Skeletal muscle satellite cell (primary cell): ENCODE measurements around the gene ATP5PO.

Experiments used
- H3K27me3 ChIP-seq: 2 replicates; pipeline ENCODE4 v1.7.0; 2013; ENCODE audit warnings: low read length; ENCODE audit not compliant: control insufficient read depth, insufficient read depth
- H3K36me3 ChIP-seq: 2 replicates; pipeline ENCODE4 v1.7.0; 2013; ENCODE audit warnings: mild to moderate bottlenecking, control low read depth, low read length; ENCODE audit not compliant: insufficient read depth
- H3K4me1 ChIP-seq: 2 replicates; pipeline ENCODE4 v1.7.0; 2013; ENCODE audit warnings: low read length; ENCODE audit not compliant: control insufficient read depth, insufficient read depth
- H3K4me2 ChIP-seq: 2 replicates; pipeline ENCODE4 v1.7.0; 2013; ENCODE audit warnings: mild to moderate bottlenecking, low read length
- H3K4me3 ChIP-seq: 2 replicates; pipeline ENCODE4 v1.7.0; 2013; ENCODE audit warnings: low read length
- H3K9ac ChIP-seq: 2 replicates; pipeline ENCODE4 v1.7.0; 2013; ENCODE audit warnings: mild to moderate bottlenecking, low read depth, low read length, moderate library complexity
- H3K9me3 ChIP-seq: replicated peaks from 2 replicates; pipeline ENCODE4 v1.7.0; 2013; ENCODE audit warnings: mild to moderate bottlenecking, control low read depth, low read length

ATP5PO gene

DNA sequence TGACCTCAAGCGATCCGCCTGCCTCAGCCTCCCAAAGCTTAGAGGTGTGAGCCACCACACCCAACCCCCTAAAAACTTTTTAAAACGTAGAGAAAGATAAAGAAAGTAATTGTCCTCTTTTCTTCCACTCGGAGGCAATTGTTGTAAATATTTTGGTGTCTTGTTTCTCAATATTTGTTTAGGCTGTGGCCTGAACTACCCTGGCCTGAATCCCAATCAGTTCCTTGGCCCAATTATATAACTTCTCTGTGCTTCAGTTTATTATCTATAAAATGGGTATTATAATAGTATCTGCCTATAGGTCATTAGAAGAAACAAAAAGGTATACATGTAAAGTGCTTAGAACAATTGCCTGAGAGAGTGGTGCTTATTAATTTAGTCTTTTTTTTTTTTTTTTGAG, 1.8 kb upstream of the ATP5PO start:
- peaks cover 3% of the 10 kb centered on the region for H3K27me3 ChIP-seq
- peaks cover 8% of the 10 kb centered on the region for H3K4me1 ChIP-seq
- H3K4me3 ChIP-seq, result no peak overlapping the region
- H3K9me3 ChIP-seq, result no peaks in the 10 kb centered on the region
- peaks cover 11% of the 10 kb centered on the region for H3K36me3 ChIP-seq
- H3K4me2 ChIP-seq, result no peak overlapping the region
- H3K9ac ChIP-seq, result no peak overlapping the region

DNA sequence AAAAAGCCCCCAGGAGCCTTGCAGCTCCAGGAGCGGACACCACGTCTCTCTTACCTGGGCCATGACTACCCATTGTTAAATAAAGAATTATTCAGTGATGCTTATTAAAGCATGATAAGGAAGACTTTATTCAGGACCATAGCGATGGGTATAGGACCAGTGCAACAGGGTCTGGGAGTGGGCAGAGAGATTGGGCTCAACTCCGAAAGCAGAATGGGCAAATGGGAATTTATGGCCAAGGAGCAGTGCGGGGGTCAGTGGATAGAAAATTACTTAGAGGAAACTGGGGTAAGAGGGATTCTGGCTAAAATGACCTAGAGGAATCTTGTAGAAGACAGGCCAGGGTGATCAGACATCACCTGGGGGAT, 580 bp upstream of the ATP5PO start:
- peaks cover 20% of the 10 kb centered on the region for H3K36me3 ChIP-seq
- H3K9me3 ChIP-seq, result no peaks in the 10 kb centered on the region
- peak overlapping the region; percentile 98 for H3K4me3 ChIP-seq
- H3K4me1 ChIP-seq, result peaks cover 8% of the 10 kb centered on the region
- H3K27me3 ChIP-seq, result no peaks in the 10 kb centered on the region
- H3K9ac ChIP-seq, result peak overlapping the region; percentile 25
- H3K4me2 ChIP-seq, result peak overlapping the region; percentile 85

GRCh38 chr21:33914188-33914587, 1.4 kb downstream of the ATP5PO start:
- Histone ChIP-seq H3K4me2 (peak overlapping the region; percentile 87), H3K27me3 (no peaks in the 10 kb centered on the region), H3K9me3 (no peaks in the 10 kb centered on the region), H3K4me3 (no peak overlapping the region), H3K36me3 (peaks cover 36% of the 10 kb centered on the region), H3K9ac (peak overlapping the region; percentile 93), H3K4me1 (peaks cover 8% of the 10 kb centered on the region)

DNA sequence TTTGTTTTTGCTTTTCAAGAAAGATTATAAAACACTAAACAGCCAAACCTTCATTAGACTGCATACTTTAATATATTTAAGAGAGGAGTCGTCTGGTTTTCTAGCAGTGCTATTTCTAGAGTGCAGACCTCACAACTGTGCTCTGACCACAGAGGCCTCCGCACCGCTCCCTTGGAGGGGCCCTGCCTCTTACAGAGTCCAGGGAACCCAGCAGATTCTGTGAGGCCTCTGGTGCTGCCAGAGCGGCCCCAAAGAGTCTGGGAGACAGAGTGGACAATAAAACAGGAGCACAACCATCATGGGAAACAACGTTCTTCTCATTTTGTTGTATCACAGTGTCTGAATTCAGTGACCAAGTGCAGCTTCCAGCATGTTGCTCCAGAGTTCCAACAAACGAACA, 5.8 kb downstream of the ATP5PO start:
- H3K4me2 ChIP-seq, result no peak overlapping the region
- no peak overlapping the region for H3K4me3 ChIP-seq
- no peaks in the 10 kb centered on the region for H3K9me3 ChIP-seq
- H3K36me3 ChIP-seq, result peaks cover 70% of the 10 kb centered on the region
- H3K9ac ChIP-seq, result no peak overlapping the region
- H3K27me3 ChIP-seq, result no peaks in the 10 kb centered on the region
- H3K4me1 ChIP-seq, result peaks cover 6% of the 10 kb centered on the region

- no peaks in the 10 kb centered on the region for H3K9me3 ChIP-seq
- H3K4me2 ChIP-seq, result no peak overlapping the region
- H3K36me3 ChIP-seq, result peaks cover 75% of the 10 kb centered on the region
- H3K4me1 ChIP-seq, result no peaks in the 10 kb centered on the region
- no peaks in the 10 kb centered on the region for H3K27me3 ChIP-seq
- no peak overlapping the region for H3K9ac ChIP-seq
- no peak overlapping the region for H3K4me3 ChIP-seq
Observed at GRCh38 chr21:33908760-33909159, 6.8 kb downstream of the ATP5PO start.

DNA sequence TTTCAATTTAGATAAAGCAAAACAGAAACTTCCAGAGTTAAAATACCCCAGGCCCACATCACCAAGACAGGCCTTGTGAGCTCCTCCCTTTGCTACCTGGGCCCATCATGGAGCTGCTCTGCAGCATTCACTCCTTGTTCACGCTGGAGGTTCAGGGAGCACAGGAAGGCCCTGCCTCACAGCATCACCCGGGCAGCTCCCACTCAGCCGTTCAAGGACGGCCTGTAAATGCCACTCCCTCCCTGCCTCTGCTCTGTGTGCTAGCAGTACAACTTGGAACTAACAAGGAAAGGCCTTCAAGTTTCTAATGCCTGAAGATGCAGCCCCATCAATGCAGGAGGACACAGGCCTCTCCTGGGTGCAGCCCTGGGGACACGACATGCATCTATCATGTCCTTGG, 11.6 kb downstream of the ATP5PO start:
- Histone ChIP-seq H3K36me3 (peaks cover 63% of the 10 kb centered on the region), H3K4me2 (no peak overlapping the region), H3K4me1 (peaks cover 9% of the 10 kb centered on the region), H3K9me3 (no peaks in the 10 kb centered on the region), H3K27me3 (no peaks in the 10 kb centered on the region), H3K4me3 (no peak overlapping the region), H3K9ac (no peak overlapping the region)

DNA sequence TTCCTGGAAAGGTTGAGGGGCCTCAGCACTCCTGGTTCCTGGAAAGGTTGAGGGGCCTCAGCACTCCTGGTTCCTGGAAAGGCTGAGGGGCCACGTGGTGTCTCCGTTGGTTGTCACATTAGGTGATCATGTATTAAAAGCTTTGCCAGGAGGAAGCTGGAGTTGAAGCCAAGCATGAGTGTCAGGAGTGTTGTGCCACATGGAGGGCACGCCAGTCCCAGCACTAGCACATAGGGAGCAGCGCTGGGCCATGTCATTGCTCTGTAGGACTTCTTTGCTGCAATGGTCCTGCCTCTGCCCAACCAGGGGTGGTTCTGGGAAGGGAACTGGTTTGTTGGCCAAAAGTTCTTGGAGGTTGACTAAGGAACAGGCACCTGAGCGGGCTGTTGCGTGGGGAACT, 13.3 kb downstream of the ATP5PO start:
- H3K4me1 ChIP-seq, result peaks cover 12% of the 10 kb centered on the region
- H3K9ac ChIP-seq, result no peak overlapping the region
- H3K4me3 ChIP-seq, result no peak overlapping the region
- no peaks in the 10 kb centered on the region for H3K27me3 ChIP-seq
- H3K36me3 ChIP-seq, result peaks cover 53% of the 10 kb centered on the region
- H3K4me2 ChIP-seq, result no peak overlapping the region
- H3K9me3 ChIP-seq, result no peaks in the 10 kb centered on the region

DNA sequence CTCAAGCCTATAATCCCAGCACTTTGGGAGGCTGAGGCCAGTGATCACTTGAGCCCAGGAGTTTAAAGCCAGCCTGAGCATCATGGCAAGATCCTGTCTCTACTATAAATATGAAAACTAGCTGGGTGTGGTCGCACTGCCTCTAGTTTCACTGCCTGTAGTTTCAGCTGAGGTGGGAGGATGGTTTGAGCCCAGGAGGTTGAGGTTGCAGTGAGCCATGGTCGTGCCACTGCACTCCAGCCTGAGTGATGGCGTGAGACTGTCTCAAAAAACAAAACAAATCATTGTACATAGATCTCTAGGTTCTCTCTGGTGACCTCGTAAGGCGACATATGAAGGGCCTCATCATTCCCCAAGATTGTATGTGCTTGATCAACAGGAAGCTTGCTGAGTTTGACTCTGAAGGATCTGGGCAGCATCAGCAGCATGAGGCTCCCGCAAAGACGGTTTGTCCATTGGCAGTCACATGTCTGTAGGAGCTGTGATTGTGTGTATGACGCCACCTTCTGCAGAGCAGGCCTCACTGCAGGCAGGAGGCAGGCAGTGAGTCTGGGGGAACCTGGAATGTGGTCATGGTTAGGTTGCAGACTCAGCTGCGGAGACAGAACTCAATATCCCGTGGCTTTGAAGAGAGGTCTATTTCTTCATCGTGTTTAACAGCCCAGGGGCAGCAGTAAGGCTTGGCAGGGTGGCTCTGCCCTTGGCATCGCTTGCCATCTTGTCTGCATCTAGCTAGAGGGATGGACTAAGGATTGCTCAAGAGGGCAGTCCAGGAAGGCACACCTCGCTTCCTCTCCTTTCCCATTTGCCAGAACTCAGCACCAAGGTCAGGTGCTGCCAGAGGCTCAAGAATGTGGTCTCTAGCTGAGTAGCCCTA, 14.0 kb downstream of the ATP5PO start:
- no peaks in the 10 kb centered on the region for H3K9me3 ChIP-seq
- peaks cover 12% of the 10 kb centered on the region for H3K4me1 ChIP-seq
- no peak overlapping the region for H3K9ac ChIP-seq
- H3K27me3 ChIP-seq, result no peaks in the 10 kb centered on the region
- no peak overlapping the region for H3K4me3 ChIP-seq
- H3K4me2 ChIP-seq, result no peak overlapping the region
- peaks cover 47% of the 10 kb centered on the region for H3K36me3 ChIP-seq

GRCh38 chr21:33899199-33899598, 16.4 kb downstream of the ATP5PO start:
- H3K4me1 ChIP-seq, result peaks cover 21% of the 10 kb centered on the region
- no peaks in the 10 kb centered on the region for H3K27me3 ChIP-seq
- H3K36me3 ChIP-seq, result peaks cover 30% of the 10 kb centered on the region
- no peak overlapping the region for H3K4me3 ChIP-seq
- H3K9me3 ChIP-seq, result no peaks in the 10 kb centered on the region
- H3K4me2 ChIP-seq, result no peak overlapping the region
- H3K9ac ChIP-seq, result no peak overlapping the region

- H3K4me2 ChIP-seq, result no peak overlapping the region
- H3K36me3 ChIP-seq, result peaks cover 25% of the 10 kb centered on the region
- no peaks in the 10 kb centered on the region for H3K9me3 ChIP-seq
Observed at GRCh38 chr21:33898586-33898985, 17.0 kb downstream of the ATP5PO start.

DNA sequence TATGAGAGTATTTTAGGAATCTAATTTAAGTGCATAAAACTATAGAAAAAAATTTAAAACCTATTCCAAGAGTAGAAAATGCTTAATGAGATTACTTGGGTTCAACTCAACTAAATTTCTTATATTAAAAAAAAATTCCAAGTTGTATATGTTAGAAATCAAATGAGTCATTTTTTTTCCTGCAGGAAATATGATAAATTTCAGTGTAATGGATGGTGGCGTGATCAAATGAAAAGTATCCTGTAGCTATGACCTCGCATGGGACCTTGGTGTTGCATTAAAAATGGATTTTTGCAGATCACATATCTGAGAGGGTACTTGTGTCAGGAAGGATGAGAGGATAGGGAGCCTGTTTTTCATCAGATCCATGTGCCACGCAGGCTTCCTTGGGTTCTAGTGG, 17.9 kb downstream of the ATP5PO start:
- Histone ChIP-seq H3K4me3 (no peak overlapping the region), H3K36me3 (peaks cover 17% of the 10 kb centered on the region), H3K9me3 (no peaks in the 10 kb centered on the region), H3K9ac (no peak overlapping the region), H3K27me3 (no peaks in the 10 kb centered on the region), H3K4me2 (no peak overlapping the region), H3K4me1 (peaks cover 22% of the 10 kb centered on the region)

More at GRCh38 chr21:33898586-33898985, 17.0 kb downstream of the ATP5PO start:
- Histone ChIP-seq H3K4me1 (peaks cover 22% of the 10 kb centered on the region), H3K4me3 (no peak overlapping the region), H3K9ac (no peak overlapping the region), H3K27me3 (no peaks in the 10 kb centered on the region)

GRCh38 chr21:33897098-33897497, 18.5 kb downstream of the ATP5PO start:
- H3K36me3 ChIP-seq, result peaks cover 10% of the 10 kb centered on the region
- no peak overlapping the region for H3K4me2 ChIP-seq
- H3K4me1 ChIP-seq, result peaks cover 22% of the 10 kb centered on the region
- H3K9ac ChIP-seq, result no peak overlapping the region
- H3K4me3 ChIP-seq, result no peak overlapping the region
- no peaks in the 10 kb centered on the region for H3K9me3 ChIP-seq
- H3K27me3 ChIP-seq, result no peaks in the 10 kb centered on the region
